ENCODE measurements around the gene IQCN.
"Not testable (repeated sequence)": the region's sequence is repeated elsewhere in the genome, so short reads cannot be mapped to it uniquely, and the experiment has no call there.

IQCN gene

DNA sequence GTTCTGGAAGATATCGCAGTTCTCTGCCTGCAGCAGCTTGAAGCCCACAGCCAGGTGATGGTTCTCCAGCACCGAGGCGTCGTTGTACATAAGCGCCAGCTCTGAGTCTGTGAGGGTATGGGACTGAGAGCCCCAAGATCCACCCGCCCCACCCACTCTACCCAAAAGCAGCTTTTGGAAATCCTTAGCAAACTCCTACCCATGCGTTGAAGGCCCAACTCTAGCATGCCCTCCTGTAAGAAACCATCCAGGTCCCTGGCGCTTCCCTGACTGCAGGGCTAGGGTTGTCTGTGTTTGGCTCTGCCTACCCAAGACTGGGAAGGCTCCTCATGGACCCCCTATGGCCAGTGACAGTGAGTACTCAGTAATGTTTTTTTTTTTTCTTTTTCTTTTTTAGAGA, 57.5 kb downstream of the IQCN start:
- no peak overlapping the region for H3K4me3 ChIP-seq (ENCODE audit: low read depth, low read length)
- TF ChIP-seq, protein P1, sequence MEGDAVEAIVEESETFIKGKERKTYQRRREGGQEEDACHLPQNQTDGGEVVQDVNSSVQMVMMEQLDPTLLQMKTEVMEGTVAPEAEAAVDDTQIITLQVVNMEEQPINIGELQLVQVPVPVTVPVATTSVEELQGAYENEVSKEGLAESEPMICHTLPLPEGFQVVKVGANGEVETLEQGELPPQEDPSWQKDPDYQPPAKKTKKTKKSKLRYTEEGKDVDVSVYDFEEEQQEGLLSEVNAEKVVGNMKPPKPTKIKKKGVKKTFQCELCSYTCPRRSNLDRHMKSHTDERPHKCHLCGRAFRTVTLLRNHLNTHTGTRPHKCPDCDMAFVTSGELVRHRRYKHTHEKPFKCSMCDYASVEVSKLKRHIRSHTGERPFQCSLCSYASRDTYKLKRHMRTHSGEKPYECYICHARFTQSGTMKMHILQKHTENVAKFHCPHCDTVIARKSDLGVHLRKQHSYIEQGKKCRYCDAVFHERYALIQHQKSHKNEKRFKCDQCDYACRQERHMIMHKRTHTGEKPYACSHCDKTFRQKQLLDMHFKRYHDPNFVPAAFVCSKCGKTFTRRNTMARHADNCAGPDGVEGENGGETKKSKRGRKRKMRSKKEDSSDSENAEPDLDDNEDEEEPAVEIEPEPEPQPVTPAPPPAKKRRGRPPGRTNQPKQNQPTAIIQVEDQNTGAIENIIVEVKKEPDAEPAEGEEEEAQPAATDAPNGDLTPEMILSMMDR (IDR thresholded peaks at IDR 0.05; ENCODE audit: low read depth, low read length) = no peak

GRCh38 chr19:18214779-18215433, 59.3 kb downstream of the IQCN start:
- TF ChIP-seq, protein P1 (IDR thresholded peaks at IDR 0.05; ENCODE audit: low read depth, low read length) = no peak
- no peak overlapping the region for H3K4me3 ChIP-seq (ENCODE audit: low read depth, low read length)

GRCh38 chr19:18211683-18212082, 62.6 kb downstream of the IQCN start:
- H3K4me3 ChIP-seq (ENCODE audit: low read depth, low read length) = no peak overlapping the region
- TF ChIP-seq, protein P1 (IDR thresholded peaks at IDR 0.05; ENCODE audit: low read depth, low read length) = no peak

DNA sequence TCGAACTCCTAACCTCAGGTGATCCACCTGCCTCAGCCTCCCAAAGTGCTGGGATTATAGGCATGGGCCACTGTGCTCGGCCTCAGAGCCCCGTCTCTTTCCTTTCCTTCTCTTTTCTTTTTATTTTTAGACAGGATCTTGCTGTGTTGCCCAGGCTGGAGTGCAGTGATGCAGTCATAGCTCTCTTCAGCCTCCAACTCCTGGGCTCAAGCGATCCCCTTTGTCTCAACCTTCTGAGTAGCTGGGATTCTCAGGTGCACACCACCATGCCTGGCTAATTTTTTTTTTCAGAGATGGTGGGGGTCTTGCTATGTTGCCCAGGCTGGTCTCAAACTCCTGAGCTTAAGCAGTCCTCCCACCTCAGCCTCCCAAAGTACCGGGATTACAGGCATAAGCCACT, 64.3 kb downstream of the IQCN start:
- not testable (repeated sequence) for H3K4me3 ChIP-seq (ENCODE audit: low read depth, low read length)

- H3K4me3 ChIP-seq (ENCODE audit: low read depth, low read length) = no peak overlapping the region
- TF ChIP-seq, protein P1 (IDR thresholded peaks at IDR 0.05; ENCODE audit: low read depth, low read length) = 0 out of 2 replicates have a peak, but pooled peaks have one; percentile 36
Measured at GRCh38 chr19:18208098-18208951, 65.9 kb downstream of the IQCN start.
